Measurements from ENCODE around the gene PAPPA2. TPM values are rescaled to one million over a fixed set of nuclear protein-coding genes. Genes with fewer than 3 reads are reported as not detected.

The PAPPA2 gene
- total RNA-seq, 4 donors from 2014 or later, result 0.23 to 0.51 (median 0.34) TPM

DNA sequence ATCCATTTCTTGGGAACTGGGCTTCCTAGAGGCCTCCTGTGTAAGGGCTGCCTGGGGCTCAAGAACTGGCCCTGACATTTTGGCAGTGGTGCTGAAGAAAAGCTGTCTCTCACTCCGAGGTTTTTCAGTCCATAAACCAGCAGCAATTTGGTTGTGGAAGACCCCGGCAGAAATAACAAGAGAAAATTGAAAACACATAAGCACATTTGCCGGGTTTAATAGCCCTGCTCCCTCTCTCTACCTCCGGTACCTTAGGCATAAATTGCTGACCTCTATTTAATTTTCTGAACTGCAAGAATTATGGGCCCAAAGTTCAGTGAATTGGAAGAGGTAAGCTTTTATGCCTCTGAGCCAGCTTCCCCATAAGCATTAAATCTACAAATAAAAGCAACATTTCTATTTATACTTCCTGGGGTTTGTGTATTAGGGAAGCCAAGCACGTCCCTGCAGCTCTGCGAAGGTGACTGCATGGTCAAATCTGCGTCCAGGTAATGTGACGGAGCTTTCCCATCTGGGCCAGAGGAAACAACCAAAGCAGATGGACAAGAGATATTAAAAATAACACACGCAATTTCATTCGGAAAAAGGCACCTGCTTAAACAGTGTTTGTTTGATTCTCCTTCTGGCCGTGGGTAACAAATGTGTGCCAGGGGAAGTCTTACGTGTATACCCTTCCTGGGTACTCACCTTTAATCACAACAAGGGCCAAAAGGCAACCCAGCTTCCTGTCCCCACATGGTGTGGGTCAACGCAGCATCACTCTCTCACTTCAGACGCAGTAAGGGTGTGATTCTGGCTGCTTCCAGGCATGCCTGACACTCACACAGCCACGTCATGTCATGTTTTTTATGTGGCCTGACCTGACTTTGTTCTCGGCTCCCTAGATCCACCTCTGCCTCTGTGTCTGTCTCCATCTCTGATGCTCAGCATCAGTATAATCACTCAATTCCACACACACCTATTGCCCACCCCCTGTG is 69.2 kb downstream of the PAPPA2 start:
- DNase-seq (ENCODE audit: low spot score in 2 of 2), result no peak
- no peak overlapping the region for H3K4me3 ChIP-seq
- no peak overlapping the region for H3K27ac ChIP-seq
- H3K27me3 ChIP-seq, result no peaks in the 10 kb centered on the region
- WGBS, result 65% methylated on average over 16 of the region's 16 CpGs
- no peaks in the 10 kb centered on the region for H3K36me3 ChIP-seq
- no peak for TF ChIP-seq POLR2A (IDR thresholded peaks at IDR 0.05)
- TF ChIP-seq POLR2AphosphoS5 (IDR thresholded peaks at IDR 0.05), result no peak
- TF ChIP-seq, protein P1, sequence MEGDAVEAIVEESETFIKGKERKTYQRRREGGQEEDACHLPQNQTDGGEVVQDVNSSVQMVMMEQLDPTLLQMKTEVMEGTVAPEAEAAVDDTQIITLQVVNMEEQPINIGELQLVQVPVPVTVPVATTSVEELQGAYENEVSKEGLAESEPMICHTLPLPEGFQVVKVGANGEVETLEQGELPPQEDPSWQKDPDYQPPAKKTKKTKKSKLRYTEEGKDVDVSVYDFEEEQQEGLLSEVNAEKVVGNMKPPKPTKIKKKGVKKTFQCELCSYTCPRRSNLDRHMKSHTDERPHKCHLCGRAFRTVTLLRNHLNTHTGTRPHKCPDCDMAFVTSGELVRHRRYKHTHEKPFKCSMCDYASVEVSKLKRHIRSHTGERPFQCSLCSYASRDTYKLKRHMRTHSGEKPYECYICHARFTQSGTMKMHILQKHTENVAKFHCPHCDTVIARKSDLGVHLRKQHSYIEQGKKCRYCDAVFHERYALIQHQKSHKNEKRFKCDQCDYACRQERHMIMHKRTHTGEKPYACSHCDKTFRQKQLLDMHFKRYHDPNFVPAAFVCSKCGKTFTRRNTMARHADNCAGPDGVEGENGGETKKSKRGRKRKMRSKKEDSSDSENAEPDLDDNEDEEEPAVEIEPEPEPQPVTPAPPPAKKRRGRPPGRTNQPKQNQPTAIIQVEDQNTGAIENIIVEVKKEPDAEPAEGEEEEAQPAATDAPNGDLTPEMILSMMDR (IDR thresholded peaks at IDR 0.05), result no peak
- TF ChIP-seq EP300 (IDR thresholded peaks at IDR 0.05), result no peak
- H3K9me3 ChIP-seq, result no peaks in the 10 kb centered on the region
- H3K4me1 ChIP-seq, result no peaks in the 10 kb centered on the region

DNA sequence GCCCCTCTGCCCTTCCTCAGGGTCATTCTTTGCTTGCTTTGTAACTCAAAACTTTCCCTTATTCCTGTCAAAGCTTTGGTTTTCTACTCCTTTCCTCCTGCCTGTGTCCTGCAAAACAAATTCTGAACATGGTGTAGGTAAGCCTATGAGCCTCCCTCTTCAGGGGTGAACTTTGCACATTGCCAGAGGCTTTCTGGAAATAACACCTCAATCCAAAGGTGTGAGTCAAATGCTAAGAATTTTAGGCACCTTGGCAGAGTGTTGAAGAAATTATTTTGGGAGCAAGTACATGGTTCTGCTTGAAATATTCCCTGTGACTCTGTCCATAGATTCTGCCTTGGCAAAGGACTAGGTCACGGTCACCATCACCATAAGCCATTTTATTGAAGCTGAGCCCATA is 70.0 kb downstream of the PAPPA2 start:
- 64% methylated on average over 1 of the region's 1 CpG for WGBS
- DNase-seq (ENCODE audit: low spot score in 2 of 2), result no peak
- Histone ChIP-seq H3K36me3 (no peaks in the 10 kb centered on the region), H3K4me1 (no peaks in the 10 kb centered on the region), H3K27ac (no peak overlapping the region), H3K4me3 (no peak overlapping the region), H3K9me3 (no peaks in the 10 kb centered on the region), H3K27me3 (no peaks in the 10 kb centered on the region)
- TF ChIP-seq, protein P1 (IDR thresholded peaks at IDR 0.05), result no peak
- TF ChIP-seq EP300 (IDR thresholded peaks at IDR 0.05) (no peak), POLR2A (IDR thresholded peaks at IDR 0.05) (no peak), POLR2AphosphoS5 (IDR thresholded peaks at IDR 0.05) (no peak)

GRCh38 chr1:176536588-176536987 is 73.6 kb downstream of the PAPPA2 start:
- Histone ChIP-seq H3K27me3 (no peaks in the 10 kb centered on the region), H3K27ac (no peak overlapping the region), H3K36me3 (no peaks in the 10 kb centered on the region), H3K4me1 (no peaks in the 10 kb centered on the region), H3K9me3 (no peaks in the 10 kb centered on the region), H3K4me3 (no peak overlapping the region)
- DNase-seq (ENCODE audit: low spot score in 2 of 2), result no peak
- WGBS, result 83% methylated on average over 2 of the region's 2 CpGs
- TF ChIP-seq, protein P1 (IDR thresholded peaks at IDR 0.05), result no peak
- TF ChIP-seq POLR2A (IDR thresholded peaks at IDR 0.05), result no peak
- TF ChIP-seq POLR2AphosphoS5 (IDR thresholded peaks at IDR 0.05), result no peak
- TF ChIP-seq EP300 (IDR thresholded peaks at IDR 0.05), result no peak

DNA sequence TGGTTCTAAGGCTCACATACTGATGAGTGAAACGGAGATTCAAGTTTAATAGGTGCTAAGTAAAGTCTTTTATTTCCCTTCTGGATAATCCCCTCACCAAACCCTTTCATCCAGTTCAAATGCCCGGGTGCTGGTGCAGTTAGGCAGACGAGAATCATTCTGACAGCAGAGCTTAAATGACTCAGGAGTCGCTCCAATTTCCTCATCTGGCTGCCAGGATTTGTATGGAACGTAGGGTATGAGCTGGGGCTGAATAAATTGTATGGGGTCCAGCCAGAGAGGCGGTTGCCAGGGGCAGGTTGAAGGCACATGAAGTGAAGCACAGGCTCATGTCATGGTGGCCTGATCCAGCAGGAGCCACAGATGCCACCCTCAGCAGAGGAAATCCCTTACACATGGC is 76.0 kb downstream of the PAPPA2 start:
- DNase-seq (ENCODE audit: low spot score in 2 of 2), result no peak
- TF ChIP-seq POLR2A (IDR thresholded peaks at IDR 0.05) (no peak), EP300 (IDR thresholded peaks at IDR 0.05) (no peak), POLR2AphosphoS5 (IDR thresholded peaks at IDR 0.05) (no peak)
- TF ChIP-seq, protein P1 (IDR thresholded peaks at IDR 0.05), result no peak
- Histone ChIP-seq H3K4me3 (no peak overlapping the region), H3K27me3 (no peaks in the 10 kb centered on the region), H3K36me3 (no peaks in the 10 kb centered on the region), H3K27ac (no peak overlapping the region), H3K4me1 (no peaks in the 10 kb centered on the region), H3K9me3 (no peaks in the 10 kb centered on the region)
- WGBS, result 34% methylated on average over 6 of the region's 6 CpGs

DNA sequence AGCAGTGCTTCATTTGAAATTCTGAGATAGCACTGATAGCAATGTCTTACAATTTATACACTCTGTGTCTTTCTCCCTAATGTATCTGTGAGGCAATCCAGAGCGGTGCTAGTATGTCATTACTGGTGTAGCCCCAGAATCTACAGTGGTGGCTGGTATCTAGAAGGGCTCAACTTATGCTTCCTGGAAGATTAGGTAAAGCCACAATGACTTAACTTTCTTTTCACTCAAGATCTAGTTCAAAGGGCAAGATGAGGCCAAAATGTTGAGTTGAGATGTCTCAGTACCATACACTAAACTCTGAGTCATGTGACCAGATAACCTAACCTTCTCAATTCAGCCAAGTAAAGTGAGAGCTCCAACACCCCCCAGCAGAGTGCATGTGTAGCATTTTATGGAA is 77.5 kb downstream of the PAPPA2 start:
- Histone ChIP-seq H3K27me3 (no peaks in the 10 kb centered on the region), H3K4me1 (no peaks in the 10 kb centered on the region), H3K36me3 (no peaks in the 10 kb centered on the region), H3K9me3 (no peaks in the 10 kb centered on the region), H3K4me3 (no peak overlapping the region), H3K27ac (no peak overlapping the region)
- TF ChIP-seq, protein P1 (IDR thresholded peaks at IDR 0.05), result no peak
- TF ChIP-seq EP300 (IDR thresholded peaks at IDR 0.05) (no peak), POLR2AphosphoS5 (IDR thresholded peaks at IDR 0.05) (no peak), POLR2A (IDR thresholded peaks at IDR 0.05) (no peak)
- no peak for DNase-seq (ENCODE audit: low spot score in 2 of 2)
- 100% methylated on average over 1 of the region's 1 CpG for WGBS
